Limb (tissue), 2 donors: ENCODE measurements around the gene LRIF1.
"Not testable (repeated sequence)": the region's sequence is repeated elsewhere in the genome, so short reads cannot be mapped to it uniquely, and the experiment has no call there.

ENCODE experiments used
- DNase-seq, 2 donors: peaks; one replicate each; pipeline ENCODE4 v3.0.0-alpha.2; 2016; ENCODE audit errors: extremely low spot score in 2 of 2

Gene LRIF1

GRCh38 chr1:110963691-110964454, at the start of gene LRIF1:
LRIF1 (minus strand) TSS chr1:110963922; CDS start chr1:110963688, 234 bp downstream.
- DNase-seq = peak; percentile 97 to 98

GRCh38 chr1:111008031-111008430, 44.3 kb upstream of the LRIF1 start:
- no peak for DNase-seq

- DNase-seq = no peak
Measured at GRCh38 chr1:111006556-111006955, 42.8 kb upstream of the LRIF1 start.

- not testable (repeated sequence) for DNase-seq
Measured at GRCh38 chr1:110999607-111000006, 35.9 kb upstream of the LRIF1 start.

GRCh38 chr1:110992329-110992728, 28.6 kb upstream of the LRIF1 start:
- DNase-seq = not testable (repeated sequence)

- not testable (repeated sequence) for DNase-seq
Measured at GRCh38 chr1:110991295-110991694, 27.6 kb upstream of the LRIF1 start.

GRCh38 chr1:110990541-110990940, 26.8 kb upstream of the LRIF1 start:
- DNase-seq = no peak

GRCh38 chr1:110986407-110986891, 22.7 kb upstream of the LRIF1 start:
- no peak for DNase-seq

GRCh38 chr1:110982320-110982719, 18.6 kb upstream of the LRIF1 start:
- DNase-seq = no peak

GRCh38 chr1:110979154-110979553, 15.4 kb upstream of the LRIF1 start:
- no peak for DNase-seq

GRCh38 chr1:110976089-110976488, 12.4 kb upstream of the LRIF1 start:
- no peak for DNase-seq

GRCh38 chr1:110975265-110975664, 11.5 kb upstream of the LRIF1 start:
- DNase-seq = no peak

GRCh38 chr1:110967256-110967655, 3.5 kb upstream of the LRIF1 start:
- no peak for DNase-seq

GRCh38 chr1:110964455-110964903, 757 bp upstream of the LRIF1 start:
- DNase-seq = no peak

- DNase-seq = peak; percentile 20 to 73
Measured at GRCh38 chr1:110962892-110963690, 631 bp downstream of the LRIF1 start.

GRCh38 chr1:110961902-110962301, 1.8 kb downstream of the LRIF1 start:
- DNase-seq = no peak

GRCh38 chr1:110960777-110961420, 2.8 kb downstream of the LRIF1 start:
- DNase-seq = no peak

GRCh38 chr1:110957798-110958197, 5.9 kb downstream of the LRIF1 start:
- DNase-seq = no peak

GRCh38 chr1:110956586-110956985, 7.1 kb downstream of the LRIF1 start:
- DNase-seq = no peak

GRCh38 chr1:110953031-110953430, 10.7 kb downstream of the LRIF1 start:
- no peak for DNase-seq

- DNase-seq = no peak
Measured at GRCh38 chr1:110952031-110952430, 11.7 kb downstream of the LRIF1 start.

GRCh38 chr1:110951161-110951560, 12.6 kb downstream of the LRIF1 start:
- DNase-seq = no peak
